ENCODE results near the gene UQCRC1.

GRCh38 chr3:48635222-48636021, 26.0 kb upstream of the UQCRC1 start, which contains the start of gene SLC26A6:
- TF ChIP-seq CTCF (IDR thresholded peaks at IDR 0.05; ENCODE audit: borderline replicate concordance, extremely low read depth, low read length, poor library complexity, severe bottlenecking): peak; percentile 63
- TF ChIP-seq EZH2 (IDR thresholded peaks at IDR 0.05; ENCODE audit: borderline replicate concordance, low read depth, low read length, severe bottlenecking): no peak
